Ascending aorta (tissue), 2 donors: ENCODE results near the gene CTXND1. TPM values are rescaled to one million over a fixed set of nuclear protein-coding genes. Genes with fewer than 3 reads are reported as not detected.
"Not testable (repeated sequence)": the region's sequence is repeated elsewhere in the genome, so short reads cannot be mapped to it uniquely, and the experiment has no call there.

Experiments
- DNase-seq, 2 donors: peaks; one replicate each; pipeline ENCODE4 v3.0.0-alpha.2; 2019; ENCODE audit warnings: low spot score in 2 of 2
- H3K27ac ChIP-seq, 2 donors: fragments of 200-600 bp; sonication (generic); one replicate each; pipeline ENCODE4 v1.5.1; 2016 to 2017; ENCODE audit warnings: mild to moderate bottlenecking in 1 of 2
- H3K27me3 ChIP-seq: fragments of 200-600 bp; sonication (generic); one replicate; pipeline ENCODE4 v1.5.1; 2017
- H3K36me3 ChIP-seq, 2 donors: fragments of 200-600 bp; sonication (generic); one replicate each; pipeline ENCODE4 v1.5.1; 2016
- H3K4me1 ChIP-seq, 2 donors: fragments of 200-600 bp; sonication (generic); one replicate each; pipeline ENCODE4 v1.5.1; 2016 to 2017; ENCODE audit warnings: mild to moderate bottlenecking in 1 of 2
- H3K4me3 ChIP-seq, 2 donors: fragments of 200-600 bp; sonication (generic); one replicate each; pipeline ENCODE4 v1.5.1; 2016 to 2017; ENCODE audit warnings: mild to moderate bottlenecking in 1 of 2
- H3K9me3 ChIP-seq, 2 donors: fragments of 200-600 bp; sonication (generic); one replicate each; pipeline ENCODE4 v1.5.1; 2016
- intact Hi-C: fragments of 100-400 bp; cut with DNase I; formaldehyde crosslinking; loops from one replicate; pipeline ENCODE4 v1.15.1; 2023
- total RNA-seq: library from RNA; depleted of rRNA; stranded (reverse); fragments of >200 nt; gene quantifications from one replicate; pipeline ENCODE4 v1.1.0, GENCODE V29; 2016
- TF ChIP-seq, protein P1 (sequence below), 3 experiments: fragments of 200-600 bp in 2 of 3; fragments of 450-650 bp in 1 of 3; sonication (generic) in 2 of 3; IDR thresholded peaks; one replicate each; pipeline ENCODE4 v1.5.1; 2016 to 2019; ENCODE audit warnings: antibody characterized with exemption in 3 of 3, mild to moderate bottlenecking in 1 of 3, moderate library complexity in 1 of 3

Gene CTXND1
- total RNA-seq: 0.11 TPM

DNA sequence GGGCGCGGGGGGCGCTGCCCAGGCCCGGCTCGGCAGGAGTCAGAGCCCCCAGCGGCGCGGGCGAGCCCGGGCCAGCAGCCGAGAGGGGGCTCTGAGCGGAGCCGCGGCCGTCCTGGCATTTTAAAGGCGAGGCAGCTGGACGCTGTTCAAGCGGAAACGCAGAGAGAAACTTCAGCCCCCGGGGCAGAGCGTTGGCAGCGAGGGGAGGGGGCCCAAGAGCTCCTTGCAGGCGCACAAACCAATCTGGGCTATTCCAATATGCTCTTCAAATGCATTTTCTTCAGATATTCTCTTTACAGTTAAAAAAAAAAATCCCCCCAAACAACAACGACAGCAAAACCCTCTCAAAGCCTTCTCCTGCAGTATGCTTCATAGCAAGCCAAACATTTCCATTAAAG is at the start of gene CTXND1:
Gene CTXND1 (minus strand): TSS at position 93 of the 398 bp plus-strand sequence. CDS start 50,264 bp downstream, outside the sequence.
- TF ChIP-seq, protein P1, sequence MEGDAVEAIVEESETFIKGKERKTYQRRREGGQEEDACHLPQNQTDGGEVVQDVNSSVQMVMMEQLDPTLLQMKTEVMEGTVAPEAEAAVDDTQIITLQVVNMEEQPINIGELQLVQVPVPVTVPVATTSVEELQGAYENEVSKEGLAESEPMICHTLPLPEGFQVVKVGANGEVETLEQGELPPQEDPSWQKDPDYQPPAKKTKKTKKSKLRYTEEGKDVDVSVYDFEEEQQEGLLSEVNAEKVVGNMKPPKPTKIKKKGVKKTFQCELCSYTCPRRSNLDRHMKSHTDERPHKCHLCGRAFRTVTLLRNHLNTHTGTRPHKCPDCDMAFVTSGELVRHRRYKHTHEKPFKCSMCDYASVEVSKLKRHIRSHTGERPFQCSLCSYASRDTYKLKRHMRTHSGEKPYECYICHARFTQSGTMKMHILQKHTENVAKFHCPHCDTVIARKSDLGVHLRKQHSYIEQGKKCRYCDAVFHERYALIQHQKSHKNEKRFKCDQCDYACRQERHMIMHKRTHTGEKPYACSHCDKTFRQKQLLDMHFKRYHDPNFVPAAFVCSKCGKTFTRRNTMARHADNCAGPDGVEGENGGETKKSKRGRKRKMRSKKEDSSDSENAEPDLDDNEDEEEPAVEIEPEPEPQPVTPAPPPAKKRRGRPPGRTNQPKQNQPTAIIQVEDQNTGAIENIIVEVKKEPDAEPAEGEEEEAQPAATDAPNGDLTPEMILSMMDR (IDR thresholded peaks at IDR 0.05): no peak
- H3K4me3 ChIP-seq: peak within 1 kb of the TSS; percentile 63 to 64
- no peak within 1 kb of the TSS for H3K27ac ChIP-seq
- no peaks in the 10 kb centered on the region for H3K9me3 ChIP-seq
- H3K36me3 ChIP-seq: no peaks in the 10 kb centered on the region
- H3K27me3 ChIP-seq: peaks cover 5% of the 10 kb centered on the region
- peak in 1 of 2 donors; percentile 28 for DNase-seq
- intact Hi-C loops: no loop called here
- peaks cover 4% of the 10 kb centered on the region in 2 donors for H3K4me1 ChIP-seq

DNA sequence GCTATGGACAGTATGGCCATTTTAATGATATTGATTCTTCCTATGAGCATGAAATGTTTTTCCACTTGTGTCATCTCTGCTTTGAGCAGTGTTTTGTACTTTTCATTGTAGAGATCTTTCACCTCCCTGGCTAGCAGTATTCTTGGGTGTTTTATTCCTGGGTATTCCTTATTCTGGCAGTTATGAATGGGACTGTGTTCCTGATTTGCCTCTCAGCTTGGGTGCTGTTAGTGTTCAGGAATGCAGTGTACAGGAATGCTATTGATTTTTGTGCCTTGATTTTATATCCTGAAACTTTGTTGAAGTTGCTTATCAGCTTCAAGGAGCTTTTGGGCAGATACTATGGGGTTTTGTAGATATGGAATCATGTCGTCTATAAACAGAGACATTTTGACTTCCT is 49.5 kb upstream of the CTXND1 start:
- Histone ChIP-seq H3K4me3 (no peak overlapping the region), H3K4me1 (no peaks in the 10 kb centered on the region), H3K36me3 (no peaks in the 10 kb centered on the region), H3K9me3 (no peaks in the 10 kb centered on the region), H3K27ac (no peak overlapping the region), H3K27me3 (no peaks in the 10 kb centered on the region)
- TF ChIP-seq, protein P1 (IDR thresholded peaks at IDR 0.05): no peak
- intact Hi-C loops: no loop called here
- no peak for DNase-seq

DNA sequence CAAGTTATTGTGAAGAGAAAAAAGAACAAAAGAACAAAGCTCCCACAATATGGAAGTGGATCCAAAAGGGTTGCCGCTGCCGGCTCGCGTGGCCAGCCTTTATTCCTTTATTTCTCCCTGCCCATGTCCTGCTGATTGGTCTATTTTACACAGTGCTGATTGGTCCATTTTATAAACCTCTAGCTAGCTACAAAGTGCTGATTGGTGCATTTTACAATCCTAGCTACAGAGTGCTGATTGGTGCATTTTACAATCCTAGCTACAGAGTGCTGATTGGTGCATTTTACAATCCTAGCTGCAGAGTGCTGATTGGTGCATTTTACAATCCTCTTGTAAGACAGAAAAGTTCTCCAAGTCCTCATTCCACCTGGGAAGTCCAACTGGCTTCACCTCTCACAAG is 43.8 kb upstream of the CTXND1 start:
- H3K27ac ChIP-seq, DNase-seq, H3K4me1 ChIP-seq: not testable (repeated sequence)

DNA sequence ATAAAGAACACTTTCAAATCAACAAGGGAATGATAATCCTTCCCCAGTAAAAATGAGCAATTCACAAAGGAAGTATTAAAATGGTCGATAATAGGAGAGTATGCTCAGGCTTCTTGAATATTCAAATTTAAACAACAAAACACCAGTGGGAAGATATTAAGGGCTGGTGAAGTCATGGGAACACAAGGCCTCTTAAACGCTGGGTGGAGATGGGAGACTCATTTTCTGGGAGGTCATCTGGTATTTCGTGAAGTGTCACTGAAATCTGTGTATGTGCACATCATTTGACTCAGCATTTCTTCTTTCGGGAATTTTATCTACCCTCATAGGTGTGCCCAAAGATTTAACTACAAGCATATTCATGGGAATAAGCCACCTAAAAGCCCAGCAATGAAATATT is 40.1 kb upstream of the CTXND1 start:
- H3K27me3 ChIP-seq: no peaks in the 10 kb centered on the region
- H3K27ac ChIP-seq: no peak overlapping the region
- H3K9me3 ChIP-seq: no peaks in the 10 kb centered on the region
- intact Hi-C loops: no loop called here
- no peaks in the 10 kb centered on the region for H3K36me3 ChIP-seq
- H3K4me3 ChIP-seq: no peak overlapping the region
- TF ChIP-seq, protein P1 (IDR thresholded peaks at IDR 0.05): no peak
- DNase-seq: no peak
- H3K4me1 ChIP-seq: no peaks in the 10 kb centered on the region

More for the DNA sequence above, 43.8 kb upstream of the CTXND1 start:
- H3K4me3 ChIP-seq, H3K27me3 ChIP-seq, H3K36me3 ChIP-seq, H3K9me3 ChIP-seq, intact Hi-C loops: not testable (repeated sequence)

DNA sequence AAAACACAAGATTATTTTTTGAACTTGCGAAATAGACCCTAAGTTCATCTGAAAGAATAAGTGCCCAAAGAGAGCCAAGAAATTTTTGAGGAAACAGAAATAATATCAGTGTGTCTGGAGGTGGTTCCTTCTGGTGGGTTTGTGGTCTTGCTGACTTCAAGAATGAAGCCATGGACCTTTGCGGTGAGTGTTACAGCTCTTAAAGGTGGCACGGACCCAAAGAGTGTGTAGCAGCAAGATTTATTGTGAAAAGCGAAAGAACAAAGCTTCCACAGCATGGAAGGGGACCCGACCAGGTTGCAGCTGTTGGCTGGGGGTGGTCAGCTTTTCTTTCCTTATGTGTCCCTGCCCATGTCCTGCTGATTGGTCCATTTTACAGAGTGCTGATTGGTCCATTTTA is 38.9 kb upstream of the CTXND1 start:
- H3K36me3 ChIP-seq, intact Hi-C loops, H3K4me1 ChIP-seq, H3K27ac ChIP-seq, H3K27me3 ChIP-seq, H3K4me3 ChIP-seq, DNase-seq, H3K9me3 ChIP-seq: not testable (repeated sequence)

DNA sequence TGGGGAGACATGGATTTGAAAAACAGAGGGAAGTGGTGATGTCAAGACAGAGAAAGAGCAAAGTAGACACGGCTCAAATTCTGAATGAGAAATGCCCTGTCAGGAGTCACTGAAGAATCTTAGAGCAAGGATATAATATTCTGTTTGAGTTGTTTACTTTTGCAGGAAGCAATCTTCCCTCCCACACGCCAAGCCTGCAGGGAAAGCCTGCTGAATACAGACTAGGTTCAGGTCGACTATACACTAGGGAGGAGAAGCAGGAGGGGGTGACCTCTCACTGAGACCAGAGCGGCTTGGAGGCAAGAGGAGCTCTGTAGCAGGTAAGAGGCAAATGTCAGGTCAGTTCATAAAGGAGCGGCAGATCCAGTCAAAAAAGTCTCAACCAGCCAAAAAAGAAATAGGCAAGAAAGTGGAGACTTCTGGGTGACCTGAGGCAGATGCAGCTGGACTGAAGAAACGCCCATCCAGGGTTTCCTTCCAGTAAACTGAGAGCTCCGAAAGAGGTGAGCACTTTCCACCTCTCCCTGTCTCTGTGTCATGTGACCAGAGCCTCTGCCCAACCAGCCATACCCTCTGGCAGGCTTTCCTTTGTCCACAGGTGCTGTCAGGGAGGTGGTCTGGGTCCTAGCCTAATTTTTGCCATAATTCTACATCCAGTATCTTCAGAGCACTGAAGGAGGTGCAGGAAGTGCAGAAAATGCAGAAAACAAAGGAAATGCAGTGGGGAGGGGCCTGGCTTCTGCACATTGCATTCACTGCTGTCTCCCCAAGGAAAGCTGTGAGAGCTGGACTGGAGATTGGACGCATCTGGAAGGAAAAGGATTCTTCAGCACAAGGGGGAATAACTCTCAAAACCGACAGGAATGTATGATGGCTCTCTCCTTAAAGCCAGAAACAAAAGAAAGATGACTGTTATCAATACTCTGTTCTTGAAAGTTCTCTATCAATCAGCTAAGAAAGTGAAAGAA is 37.8 kb upstream of the CTXND1 start:
- H3K36me3 ChIP-seq: no peaks in the 10 kb centered on the region
- no peak overlapping the region for H3K27ac ChIP-seq
- H3K4me1 ChIP-seq: no peaks in the 10 kb centered on the region
- H3K9me3 ChIP-seq: no peaks in the 10 kb centered on the region
- TF ChIP-seq, protein P1 (IDR thresholded peaks at IDR 0.05): no peak
- DNase-seq: no peak
- intact Hi-C loops: no loop called here
- no peak overlapping the region for H3K4me3 ChIP-seq
- H3K27me3 ChIP-seq: no peaks in the 10 kb centered on the region
